IPS-18a (cell line): ENCODE measurements around the gene HSPA1A.
"Not testable (repeated sequence)": the region's sequence is repeated elsewhere in the genome, so short reads cannot be mapped to it uniquely, and the experiment has no call there.

Experiments used
- H3K27ac ChIP-seq: one replicate; pipeline ENCODE4 v1.5.1; 2013; ENCODE audit warnings: low read length
- H3K27me3 ChIP-seq: one replicate; pipeline ENCODE4 v1.6.1; 2013; ENCODE audit warnings: mild to moderate bottlenecking, low read length; ENCODE audit not compliant: control insufficient read depth, insufficient read depth
- H3K36me3 ChIP-seq: one replicate; pipeline ENCODE4 v1.6.1; 2013; ENCODE audit warnings: low read depth, low read length; ENCODE audit not compliant: control insufficient read depth
- H3K4me1 ChIP-seq: one replicate; pipeline ENCODE4 v1.6.1; 2013; ENCODE audit warnings: low read depth, low read length; ENCODE audit not compliant: control insufficient read depth
- H3K4me3 ChIP-seq: one replicate; pipeline ENCODE4 v1.5.1; 2013; ENCODE audit warnings: low read length
- H3K9ac ChIP-seq: one replicate; pipeline ENCODE4 v1.6.1; 2013; ENCODE audit warnings: mild to moderate bottlenecking, low read length, moderate library complexity
- H3K9me3 ChIP-seq: one replicate; pipeline ENCODE4 v1.6.1; 2013; ENCODE audit warnings: low read depth, low read length; ENCODE audit not compliant: control insufficient read depth

Gene HSPA1A

DNA sequence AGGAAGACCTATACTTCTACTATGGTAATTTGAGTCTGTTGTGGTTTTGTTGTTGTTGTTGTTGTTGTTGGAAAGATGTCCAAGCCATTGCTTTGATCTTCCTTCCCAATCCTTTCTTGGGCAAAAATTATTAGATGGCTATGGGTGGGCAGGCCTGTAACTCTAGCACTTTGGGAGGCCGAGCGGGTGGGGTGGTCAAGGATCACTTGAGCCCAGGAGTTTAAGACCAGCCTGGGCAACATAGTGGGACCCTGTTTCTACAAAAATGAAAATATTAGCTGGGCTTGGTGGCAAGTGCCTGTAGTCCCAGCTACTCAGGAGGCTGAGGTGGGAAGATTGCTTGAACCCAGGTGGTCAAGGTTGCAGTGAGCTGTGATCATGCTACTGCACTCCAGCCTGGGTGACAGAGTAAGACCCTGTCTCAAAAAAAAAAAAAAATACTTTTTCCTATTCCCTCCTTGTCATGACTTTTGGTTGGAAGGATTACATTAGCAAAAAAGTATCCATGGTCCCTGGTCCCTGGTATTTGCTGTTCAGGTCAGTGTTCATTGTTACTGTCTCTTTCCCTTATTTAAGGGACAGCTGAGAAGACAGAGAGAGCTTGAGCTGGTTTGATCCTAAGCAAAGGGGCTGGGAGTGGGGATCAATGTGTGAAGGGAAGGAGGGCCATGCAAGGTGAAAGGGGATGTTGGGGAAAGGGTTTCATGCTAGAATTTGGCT lies 35.6 kb downstream of the HSPA1A start:
- H3K4me3 ChIP-seq, result no peak overlapping the region
- no peak overlapping the region for H3K9ac ChIP-seq
- no peaks in the 10 kb centered on the region for H3K27me3 ChIP-seq
- H3K9me3 ChIP-seq, result no peaks in the 10 kb centered on the region
- H3K36me3 ChIP-seq, result no peaks in the 10 kb centered on the region
- no peak overlapping the region for H3K27ac ChIP-seq
- no peaks in the 10 kb centered on the region for H3K4me1 ChIP-seq

DNA sequence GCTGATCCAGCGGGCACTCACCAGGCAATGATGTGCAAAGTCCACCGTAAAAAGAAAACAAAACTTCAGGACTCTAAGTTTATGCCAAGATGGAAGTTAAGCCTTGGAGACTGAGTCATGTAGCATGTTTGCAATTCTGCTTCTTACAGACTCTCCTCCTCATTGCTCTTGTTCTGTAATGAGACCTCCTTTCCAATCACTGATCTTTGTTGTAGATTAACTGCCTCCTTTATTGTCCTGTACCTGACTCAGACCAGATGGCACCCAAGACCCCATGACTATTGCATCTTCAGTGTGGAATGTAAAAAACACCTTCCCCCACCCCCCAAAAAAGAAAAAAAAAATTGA lies 36.1 kb downstream of the HSPA1A start:
- Histone ChIP-seq H3K36me3 (no peaks in the 10 kb centered on the region), H3K4me1 (no peaks in the 10 kb centered on the region), H3K27me3 (no peaks in the 10 kb centered on the region), H3K9me3 (no peaks in the 10 kb centered on the region), H3K4me3 (no peak overlapping the region), H3K27ac (no peak overlapping the region), H3K9ac (no peak overlapping the region)

DNA sequence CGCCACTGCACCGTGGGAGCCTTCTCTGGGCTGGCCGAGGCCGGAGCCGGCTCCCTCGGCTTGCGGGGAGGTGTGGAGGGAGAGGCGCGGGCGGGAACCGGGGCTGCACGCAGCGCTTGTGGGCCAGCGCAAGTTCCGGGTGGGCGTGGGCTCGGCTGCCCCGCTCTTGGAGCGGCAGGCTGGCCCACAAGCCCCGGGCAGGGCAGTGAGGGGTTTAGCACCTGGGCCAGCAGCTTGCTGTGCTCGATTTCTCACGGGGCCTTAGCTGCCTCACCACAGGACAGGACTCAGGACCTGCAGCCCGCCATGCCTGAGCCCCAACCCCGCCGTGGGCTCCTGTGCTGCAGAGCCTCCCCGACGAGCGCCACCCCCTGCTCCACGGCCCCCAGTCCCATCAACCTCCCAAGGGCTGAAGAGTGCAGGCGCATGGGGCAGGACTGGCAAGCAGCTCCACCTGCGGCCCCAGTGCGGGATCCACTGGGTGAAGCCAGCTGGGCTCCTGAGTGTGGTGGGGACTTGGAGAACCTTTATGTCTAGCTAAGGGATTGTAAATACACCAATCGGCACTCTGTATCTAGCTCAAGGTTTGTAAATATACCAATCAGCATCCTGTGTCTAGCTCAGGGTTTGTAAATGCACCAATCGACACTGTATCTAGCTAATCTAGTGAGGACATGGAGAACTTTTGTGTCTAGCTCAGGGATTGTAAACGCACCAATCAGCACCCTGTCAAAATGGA lies 36.8 kb downstream of the HSPA1A start:
- H3K9me3 ChIP-seq, H3K27me3 ChIP-seq, H3K9ac ChIP-seq, H3K4me1 ChIP-seq, H3K4me3 ChIP-seq, H3K27ac ChIP-seq, H3K36me3 ChIP-seq: not testable (repeated sequence)

GRCh38 chr6:31857774-31858173 lies 42.4 kb downstream of the HSPA1A start:
- not testable (repeated sequence) for H3K9me3 ChIP-seq, H3K4me1 ChIP-seq, H3K9ac ChIP-seq, H3K27ac ChIP-seq, H3K4me3 ChIP-seq, H3K27me3 ChIP-seq
- H3K36me3 ChIP-seq, result peaks cover 16% of the 10 kb centered on the region

- Histone ChIP-seq H3K36me3 (peaks cover 16% of the 10 kb centered on the region), H3K27ac (no peak overlapping the region), H3K4me1 (peaks cover 3% of the 10 kb centered on the region), H3K9ac (no peak overlapping the region), H3K27me3 (peaks cover 5% of the 10 kb centered on the region), H3K4me3 (no peak overlapping the region), H3K9me3 (no peaks in the 10 kb centered on the region)
Measured at GRCh38 chr6:31858707-31859106, 43.4 kb downstream of the HSPA1A start.

DNA sequence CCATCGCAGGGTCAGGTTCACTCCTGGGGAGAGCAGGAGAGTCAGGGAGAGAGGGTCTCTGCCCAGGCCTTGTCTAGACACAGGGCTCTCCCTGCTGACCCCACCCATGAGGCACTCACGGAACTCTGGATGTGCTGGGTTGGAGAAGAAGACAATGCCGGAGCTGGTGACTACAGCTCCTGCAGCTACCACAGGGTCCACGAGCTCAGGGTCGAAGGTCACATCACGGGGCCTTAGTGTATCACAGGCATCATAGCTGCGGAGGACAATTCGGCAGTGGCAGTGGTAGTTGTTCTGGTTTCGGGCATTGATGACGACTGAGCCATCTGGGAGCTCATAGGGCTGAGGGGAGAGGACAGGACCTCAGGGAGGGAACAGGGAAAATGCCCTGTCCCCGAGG lies 44.6 kb downstream of the HSPA1A start:
- Histone ChIP-seq H3K9me3 (no peaks in the 10 kb centered on the region), H3K27me3 (peaks cover 5% of the 10 kb centered on the region), H3K4me3 (no peak overlapping the region), H3K27ac (no peak overlapping the region), H3K9ac (no peak overlapping the region), H3K4me1 (peaks cover 3% of the 10 kb centered on the region), H3K36me3 (peaks cover 16% of the 10 kb centered on the region)

DNA sequence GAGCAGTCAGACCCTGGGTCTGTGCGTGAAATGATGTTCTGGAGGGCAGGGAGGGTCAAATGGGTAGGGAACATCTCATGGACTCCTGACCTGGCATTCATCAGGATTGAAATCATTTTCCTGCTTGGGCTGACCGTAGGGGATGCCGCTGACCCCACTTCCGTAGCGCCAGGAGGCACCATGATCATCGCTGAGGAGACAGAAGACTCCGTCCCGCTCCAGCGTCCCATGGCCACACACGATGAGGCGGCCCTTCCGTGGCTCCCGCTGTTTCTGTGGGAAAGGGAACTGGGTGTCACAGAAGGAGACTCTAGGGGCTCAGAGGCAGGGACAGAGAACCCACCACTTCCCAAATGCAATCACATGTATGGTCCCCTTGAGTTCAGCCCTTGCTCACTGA lies 45.0 kb downstream of the HSPA1A start:
- Histone ChIP-seq H3K9ac (no peak overlapping the region), H3K27ac (no peak overlapping the region), H3K4me1 (peaks cover 3% of the 10 kb centered on the region), H3K36me3 (peaks cover 16% of the 10 kb centered on the region), H3K27me3 (peaks cover 5% of the 10 kb centered on the region), H3K4me3 (no peak overlapping the region), H3K9me3 (no peaks in the 10 kb centered on the region)

DNA sequence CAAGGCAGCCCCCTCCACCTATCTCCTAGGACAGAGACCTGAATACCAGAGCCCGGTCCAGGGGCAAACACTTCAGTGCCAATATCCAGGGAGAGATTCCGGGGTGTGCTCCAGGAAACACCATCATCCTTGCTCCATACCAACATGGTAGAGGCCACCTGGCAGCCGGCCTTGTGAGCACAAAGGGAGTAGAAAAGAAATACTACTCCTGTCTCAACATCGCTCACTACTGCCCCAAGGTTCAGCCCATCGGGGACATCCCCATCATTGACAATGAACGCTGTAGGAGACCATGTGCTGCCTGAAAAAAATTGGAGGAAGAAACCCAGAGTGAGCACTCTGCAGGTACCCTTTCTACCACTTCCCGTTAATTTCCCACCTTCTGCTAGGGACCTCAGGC lies 45.8 kb downstream of the HSPA1A start:
- no peak overlapping the region for H3K4me3 ChIP-seq
- H3K27ac ChIP-seq, result no peak overlapping the region
- no peaks in the 10 kb centered on the region for H3K9me3 ChIP-seq
- peaks cover 3% of the 10 kb centered on the region for H3K4me1 ChIP-seq
- H3K36me3 ChIP-seq, result peaks cover 16% of the 10 kb centered on the region
- peaks cover 5% of the 10 kb centered on the region for H3K27me3 ChIP-seq
- no peak overlapping the region for H3K9ac ChIP-seq

DNA sequence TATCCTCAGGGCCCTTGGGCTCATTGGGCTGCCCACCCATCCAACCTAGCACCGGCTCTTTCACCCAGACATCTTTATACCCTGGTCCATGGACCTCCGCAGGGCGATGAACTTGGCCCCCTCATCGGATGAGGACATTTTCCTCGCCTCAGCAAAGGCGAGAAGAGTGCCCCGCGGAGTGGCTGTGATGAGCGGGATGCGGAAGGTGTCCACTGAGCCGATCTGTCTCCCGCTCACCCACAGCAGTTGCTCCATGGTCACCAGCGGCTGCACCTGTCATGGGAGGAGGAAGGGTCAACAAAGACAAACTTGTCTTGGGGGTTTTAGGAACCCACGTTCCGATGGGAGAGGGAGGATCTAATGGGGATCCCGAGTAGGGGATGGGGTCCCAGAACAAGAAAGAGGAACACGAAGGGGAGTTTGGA lies 46.6 kb downstream of the HSPA1A start:
- Histone ChIP-seq H3K9me3 (no peaks in the 10 kb centered on the region), H3K36me3 (peaks cover 15% of the 10 kb centered on the region), H3K27me3 (peaks cover 5% of the 10 kb centered on the region), H3K4me1 (peaks cover 3% of the 10 kb centered on the region), H3K27ac (no peak overlapping the region), H3K9ac (peak overlapping the region; percentile 29), H3K4me3 (peak overlapping the region; percentile 80)

GRCh38 chr6:31862344-31863235 lies 47.2 kb downstream of the HSPA1A start, which contains the start of gene NEU1:
NEU1 (minus strand) TSS chr6:31862821; CDS start chr6:31862776, 45 bp downstream.
- Histone ChIP-seq H3K4me1 (peaks cover 3% of the 10 kb centered on the region), H3K9ac (peak within 1 kb of the TSS; percentile 71), H3K9me3 (no peaks in the 10 kb centered on the region), H3K27ac (peak within 1 kb of the TSS; percentile 26), H3K4me3 (peak within 1 kb of the TSS; percentile 80), H3K36me3 (peaks cover 9% of the 10 kb centered on the region), H3K27me3 (peaks cover 5% of the 10 kb centered on the region)

DNA sequence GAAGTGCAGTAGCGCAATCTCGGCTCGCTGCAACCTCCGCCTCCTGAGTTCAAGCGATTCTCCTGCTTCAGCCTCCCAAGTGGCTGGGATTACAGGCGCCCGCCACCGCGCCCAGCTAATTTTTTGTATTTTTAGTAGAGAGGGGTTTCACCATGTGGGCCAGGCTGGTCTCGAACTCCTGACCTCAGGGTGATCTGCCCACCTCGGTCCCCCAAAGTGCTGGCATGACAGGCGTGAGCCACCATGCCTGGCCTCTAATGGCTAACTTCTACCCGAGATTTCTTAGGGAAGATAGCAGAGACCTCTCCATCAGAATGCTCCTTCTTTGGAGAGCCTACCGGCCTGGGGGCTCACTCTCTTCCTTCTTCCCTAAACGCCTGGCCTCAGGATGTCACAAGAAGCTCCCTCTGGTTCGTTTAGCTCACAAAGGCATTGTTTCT lies 48.8 kb downstream of the HSPA1A start:
- H3K4me3 ChIP-seq, result peak overlapping the region; percentile 76
- H3K4me1 ChIP-seq, H3K36me3 ChIP-seq, H3K9me3 ChIP-seq, H3K27ac ChIP-seq, H3K27me3 ChIP-seq: not testable (repeated sequence)
- peak overlapping the region; percentile 71 for H3K9ac ChIP-seq
